Endothelial cell of umbilical vein (primary cell): ENCODE measurements around the gene KCNE2. TPM values are rescaled to one million over a fixed set of nuclear protein-coding genes. Genes with fewer than 3 reads are reported as not detected.

Experiments used
- BruUV-seq: library from RNA; stranded (reverse); fragments of 400-500 nt; replicated peaks from 2 replicates; lab custom pipeline; 2021; lab: Mats Ljungman, UMichigan
- CTCF ChIA-PET: fragments of 300-600, 350-600 bp; sonication (Branson Sonifier 250); formaldehyde crosslinking; loops from one replicate; lab custom pipeline; 2021; ENCODE audit warnings: antibody characterized with exemption, inconsistent platforms; lab: Charles Lee
- POLR2A ChIA-PET: fragments of 300-600, 350-600 bp; sonication (Branson Sonifier 250); formaldehyde crosslinking; loops from one replicate; lab custom pipeline; 2021; ENCODE audit warnings: antibody characterized with exemption, inconsistent platforms; lab: Charles Lee
- DNase-seq: peaks from one replicate; pipeline ENCODE4 v3.0.0-alpha.2; 2011; ENCODE audit warnings: low read depth, low spot score
- FAIRE-seq: peaks from 2 replicates; lab custom pipeline; 2011; peaks lifted over from hg19 to GRCh38; lab: Jason Lieb, UNC
- H2AFZ ChIP-seq: 2 replicates; pipeline ENCODE4 v1.6.0; 2012; ENCODE audit warnings: low read depth, low read length, control low read depth, inconsistent platforms
- H3K27ac ChIP-seq: 2 replicates; pipeline ENCODE4 v1.5.1; 2011; ENCODE audit warnings: low read depth, mild to moderate bottlenecking, control low read depth, low read length, moderate library complexity; ENCODE audit not compliant: insufficient read depth
- H3K27me3 ChIP-seq, 2 experiments: 2 replicates each; pipeline versions ENCODE4 v1.6.0 to v1.6.1; 2011; ENCODE audit warnings: low read length in 2 of 2, mixed read lengths in 1 of 2; ENCODE audit not compliant: control insufficient read depth in 2 of 2, insufficient read depth in 2 of 2
- H3K36me3 ChIP-seq, 2 experiments: 2 replicates in 1 of 2; 3 replicates in 1 of 2; pipeline ENCODE4 v1.5.1; 2011; ENCODE audit warnings: low read length in 2 of 2, mild to moderate bottlenecking in 1 of 2, moderate library complexity in 1 of 2; ENCODE audit not compliant: control insufficient read depth in 2 of 2, insufficient read depth in 2 of 2; ENCODE audit errors: extremely low read depth in 1 of 2
- H3K4me1 ChIP-seq: 3 replicates; pipeline ENCODE4 v1.5.1; 2011; ENCODE audit warnings: mild to moderate bottlenecking, low read length; ENCODE audit not compliant: control insufficient read depth, insufficient read depth; ENCODE audit errors: extremely low read depth
- H3K4me2 ChIP-seq: 2 replicates; pipeline ENCODE4 v1.6.1; 2011; ENCODE audit warnings: low read length, control low read depth, mixed read lengths; ENCODE audit not compliant: insufficient read depth
- H3K4me3 ChIP-seq, 3 experiments: fragments of 200-600 bp in 1 of 3; sonication (generic), shearing (Covaris generic) in 1 of 3; replicated peaks in 1 of 3; 2 replicates each; pipeline ENCODE4 v1.5.1; 2011 to 2016; ENCODE audit warnings: control low read depth in 3 of 3, low read length in 3 of 3, mild to moderate bottlenecking in 2 of 3, inconsistent platforms in 1 of 3, low read depth in 1 of 3, moderate library complexity in 1 of 3; ENCODE audit not compliant: insufficient read depth in 1 of 3
- H3K79me2 ChIP-seq: 2 replicates; pipeline ENCODE4 v1.6.0; 2012; ENCODE audit warnings: low read length, inconsistent platforms; ENCODE audit not compliant: control insufficient read depth, insufficient read depth
- H3K9ac ChIP-seq: replicated peaks from 2 replicates; pipeline ENCODE3; 2011; ENCODE audit warnings: low read length, control low read depth; ENCODE audit not compliant: insufficient read depth; ENCODE audit errors: extremely low read depth
- H3K9me1 ChIP-seq: replicated peaks from 3 replicates; pipeline ENCODE4 v1.6.0; 2011; ENCODE audit warnings: mild to moderate bottlenecking, low read length; ENCODE audit not compliant: control insufficient read depth, insufficient read depth; ENCODE audit errors: extremely low read depth
- H3K9me3 ChIP-seq: replicated peaks from 2 replicates; pipeline ENCODE4 v1.5.1; 2012; ENCODE audit warnings: low read length, inconsistent platforms; ENCODE audit not compliant: control insufficient read depth, insufficient read depth
- H4K20me1 ChIP-seq: replicated peaks from 2 replicates; pipeline ENCODE3; 2011; ENCODE audit warnings: mild to moderate bottlenecking, low read length; ENCODE audit not compliant: control insufficient read depth, insufficient read depth; ENCODE audit errors: extremely low read depth
- EZH2 ChIP-seq: IDR thresholded peaks from 2 replicates; pipeline ENCODE4 v1.6.1; 2012; ENCODE audit warnings: borderline replicate concordance, low read depth, mild to moderate bottlenecking, moderate library complexity, low read length, inconsistent platforms; ENCODE audit not compliant: severe bottlenecking
- FOS ChIP-seq: IDR thresholded peaks from 2 replicates; pipeline ENCODE4 v1.6.1; 2011; ENCODE audit warnings: mild to moderate bottlenecking, low read length, moderate library complexity, borderline replicate concordance; ENCODE audit not compliant: insufficient read depth
- GATA2 ChIP-seq: IDR thresholded peaks from 2 replicates; pipeline ENCODE4 v1.7.0; 2011; ENCODE audit warnings: low read depth, mild to moderate bottlenecking, moderate library complexity, mixed read lengths, low read length; ENCODE audit not compliant: insufficient read length, insufficient read depth
- JUN ChIP-seq: IDR thresholded peaks from 2 replicates; pipeline ENCODE4 v1.6.1; 2011; ENCODE audit warnings: borderline replicate concordance, low read depth; ENCODE audit not compliant: insufficient read length, insufficient read depth
- MYC ChIP-seq: IDR thresholded peaks from one replicate; pipeline ENCODE4 v1.6.1; 2011; ENCODE audit warnings: mild to moderate bottlenecking, low read depth, low read length
- POLR2A ChIP-seq: IDR thresholded peaks from 2 replicates; pipeline ENCODE4 v1.6.1; 2012; ENCODE audit warnings: low read depth, mild to moderate bottlenecking, control low read depth, low read length
- POLR2AphosphoS5 ChIP-seq: IDR thresholded peaks from 2 replicates; pipeline ENCODE4 v1.6.1; 2012; ENCODE audit warnings: low read depth, mild to moderate bottlenecking, control low read depth, low read length, moderate library complexity; ENCODE audit not compliant: insufficient read depth
- dilution Hi-C: fragments of 300-500 bp; cut with MboI; formaldehyde crosslinking; loops from one replicate; pipeline ENCODE4 v1.15.0; 2019; ENCODE audit warnings: low sequenced_read_pairs; ENCODE audit not compliant: extremely low pct_ligation_motif_present
- intact Hi-C: fragments of 100-400 bp; cut with micrococcal nuclease; formaldehyde crosslinking; loops from one replicate; pipeline ENCODE4 v1.10.0; 2022
- polyA plus RNA-seq, 4 experiments: library from polyadenylated mRNA; depleted of rRNA in 3 of 4; stranded (reverse) in 3 of 4; unstranded in 1 of 4; fragments of >200 nt; gene quantifications; 2 replicates each; pipeline versions ENCODE4 v1.2.1 to v1.2.3, GENCODE V29; 2011 to 2012; ENCODE audit warnings: missing spikeins in 1 of 4
- total RNA-seq: library from RNA; stranded (reverse); gene quantifications from 2 replicates; pipeline ENCODE4 v1.2.3, GENCODE V29; 2021
- TF ChIP-seq, protein P1 (sequence below), 2 donors: IDR thresholded peaks; 1 replicate in 1 of 2; 2 replicates in 1 of 2; pipeline ENCODE4 v1.5.1; 2011; ENCODE audit warnings: low read length in 2 of 2, mild to moderate bottlenecking in 2 of 2, moderate library complexity in 2 of 2, control low read depth in 1 of 2, inconsistent platforms in 1 of 2, low read depth in 1 of 2; ENCODE audit not compliant: insufficient read depth in 1 of 2; ENCODE audit errors: extremely low read depth in 1 of 2
- TF ChIP-seq, protein P2 (sequence below): IDR thresholded peaks from 2 replicates; pipeline ENCODE4 v1.6.1; 2011; ENCODE audit not compliant: insufficient read depth, insufficient read length

Gene KCNE2
- total and polyA plus RNA-seq, 2 donors (not counting 3 experiments of a cell fraction or from before 2014, with no cell fraction given): not detected

DNA sequence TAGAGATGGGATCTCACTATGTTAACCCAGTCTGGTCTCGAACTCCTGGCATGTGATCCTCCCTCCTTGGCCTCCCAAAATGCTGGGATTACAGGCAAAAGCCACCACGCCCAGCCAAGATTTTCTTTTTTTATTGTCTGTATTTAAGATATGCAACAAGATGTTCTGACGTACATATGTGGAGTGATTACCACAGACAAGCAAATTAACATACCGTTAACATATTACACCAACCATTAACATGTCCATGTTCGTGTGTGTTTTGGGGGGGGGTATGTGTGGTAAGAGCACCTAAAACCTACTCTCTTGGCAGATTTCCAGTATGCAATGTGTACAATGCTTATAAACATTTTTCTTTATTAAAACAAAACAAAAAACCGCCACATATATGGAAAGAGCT is 10.6 kb upstream of the KCNE2 start:
- no TSS peak for BruUV-seq
- Histone ChIP-seq H3K36me3 (no peaks in the 10 kb centered on the region), H3K79me2 (no peaks in the 10 kb centered on the region), H2AFZ (no peak overlapping the region), H3K4me3 (no peak overlapping the region), H3K4me2 (no peak overlapping the region), H3K9me1 (no peaks in the 10 kb centered on the region), H4K20me1 (no peaks in the 10 kb centered on the region), H3K4me1 (no peaks in the 10 kb centered on the region), H3K27me3 (peaks cover 10 to 14% of the 10 kb centered on the region in 2 experiments), H3K9ac (no peak overlapping the region), H3K27ac (no peak overlapping the region), H3K9me3 (no peaks in the 10 kb centered on the region)
- ChIA-PET POLR2A (no interaction called here), CTCF (interaction anchor here (1.2 to 22.9 kb wide), 3 partner anchors 9 to 432 kb away, joined by 6 to 867 read pairs (median 25); no protein-coding TSS in a partner anchor)
- intact Hi-C loops (no loop called here), dilution Hi-C loops (no loop called here)
- no peak for FAIRE-seq
- no peak for DNase-seq
- no peak for TF ChIP-seq JUN
- TF ChIP-seq GATA2: no peak
- TF ChIP-seq EZH2: no peak
- TF ChIP-seq FOS: no peak
- no peak for TF ChIP-seq POLR2A
- TF ChIP-seq MYC: no peak
- TF ChIP-seq, protein P1, sequence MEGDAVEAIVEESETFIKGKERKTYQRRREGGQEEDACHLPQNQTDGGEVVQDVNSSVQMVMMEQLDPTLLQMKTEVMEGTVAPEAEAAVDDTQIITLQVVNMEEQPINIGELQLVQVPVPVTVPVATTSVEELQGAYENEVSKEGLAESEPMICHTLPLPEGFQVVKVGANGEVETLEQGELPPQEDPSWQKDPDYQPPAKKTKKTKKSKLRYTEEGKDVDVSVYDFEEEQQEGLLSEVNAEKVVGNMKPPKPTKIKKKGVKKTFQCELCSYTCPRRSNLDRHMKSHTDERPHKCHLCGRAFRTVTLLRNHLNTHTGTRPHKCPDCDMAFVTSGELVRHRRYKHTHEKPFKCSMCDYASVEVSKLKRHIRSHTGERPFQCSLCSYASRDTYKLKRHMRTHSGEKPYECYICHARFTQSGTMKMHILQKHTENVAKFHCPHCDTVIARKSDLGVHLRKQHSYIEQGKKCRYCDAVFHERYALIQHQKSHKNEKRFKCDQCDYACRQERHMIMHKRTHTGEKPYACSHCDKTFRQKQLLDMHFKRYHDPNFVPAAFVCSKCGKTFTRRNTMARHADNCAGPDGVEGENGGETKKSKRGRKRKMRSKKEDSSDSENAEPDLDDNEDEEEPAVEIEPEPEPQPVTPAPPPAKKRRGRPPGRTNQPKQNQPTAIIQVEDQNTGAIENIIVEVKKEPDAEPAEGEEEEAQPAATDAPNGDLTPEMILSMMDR (IDR thresholded peaks at IDR 0.05; ENCODE audit: extremely low read depth in 1 of 2, insufficient read depth in 1 of 2, low read depth in 1 of 2, low read length in 2 of 2): no peak
- TF ChIP-seq POLR2AphosphoS5: no peak
- TF ChIP-seq, protein P2, sequence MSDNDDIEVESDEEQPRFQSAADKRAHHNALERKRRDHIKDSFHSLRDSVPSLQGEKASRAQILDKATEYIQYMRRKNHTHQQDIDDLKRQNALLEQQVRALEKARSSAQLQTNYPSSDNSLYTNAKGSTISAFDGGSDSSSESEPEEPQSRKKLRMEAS: no peak
